GM18526 (cell line): Measurements from ENCODE around the gene SLC7A8.

Source experiments
- POLR2A ChIP-seq: IDR thresholded peaks from 3 replicates; pipeline ENCODE4 v1.6.1; 2011; ENCODE audit not compliant: insufficient read length; ENCODE audit errors: extremely low read depth

The SLC7A8 gene

DNA sequence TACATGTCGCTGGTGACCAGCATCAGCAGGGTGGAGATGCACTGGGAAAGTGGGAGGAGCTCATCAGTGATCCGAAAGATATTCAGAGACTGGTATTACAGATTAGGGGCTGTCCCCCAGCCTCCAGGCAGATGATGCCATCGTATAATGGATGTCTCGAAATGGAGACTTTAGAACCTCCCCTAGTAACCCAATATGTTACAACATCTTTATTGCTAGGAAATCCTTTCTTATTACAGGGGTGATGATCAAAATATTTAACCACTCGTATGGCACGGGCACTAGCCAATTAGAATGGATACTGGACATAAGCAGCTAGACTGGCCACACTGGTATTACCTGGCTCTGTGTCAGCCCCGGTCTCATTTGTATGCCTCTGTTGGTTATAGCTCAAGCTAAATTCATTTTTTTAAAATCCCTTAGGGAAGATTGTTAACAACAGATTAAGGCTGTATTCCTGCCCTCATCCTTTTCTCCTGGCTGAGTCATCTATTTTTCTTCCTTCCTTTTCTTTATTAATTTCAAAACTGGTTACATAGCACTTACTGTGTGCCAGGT lies 53.6 kb downstream of the SLC7A8 start:
- no peak for TF ChIP-seq POLR2A

GRCh38 chr14:23128969-23129758 lies 54.3 kb downstream of the SLC7A8 start:
- no peak for TF ChIP-seq POLR2A

- no peak for TF ChIP-seq POLR2A
Measured at GRCh38 chr14:23127861-23128260, 55.6 kb downstream of the SLC7A8 start.

GRCh38 chr14:23126548-23127278 lies 56.7 kb downstream of the SLC7A8 start:
- TF ChIP-seq POLR2A = no peak

DNA sequence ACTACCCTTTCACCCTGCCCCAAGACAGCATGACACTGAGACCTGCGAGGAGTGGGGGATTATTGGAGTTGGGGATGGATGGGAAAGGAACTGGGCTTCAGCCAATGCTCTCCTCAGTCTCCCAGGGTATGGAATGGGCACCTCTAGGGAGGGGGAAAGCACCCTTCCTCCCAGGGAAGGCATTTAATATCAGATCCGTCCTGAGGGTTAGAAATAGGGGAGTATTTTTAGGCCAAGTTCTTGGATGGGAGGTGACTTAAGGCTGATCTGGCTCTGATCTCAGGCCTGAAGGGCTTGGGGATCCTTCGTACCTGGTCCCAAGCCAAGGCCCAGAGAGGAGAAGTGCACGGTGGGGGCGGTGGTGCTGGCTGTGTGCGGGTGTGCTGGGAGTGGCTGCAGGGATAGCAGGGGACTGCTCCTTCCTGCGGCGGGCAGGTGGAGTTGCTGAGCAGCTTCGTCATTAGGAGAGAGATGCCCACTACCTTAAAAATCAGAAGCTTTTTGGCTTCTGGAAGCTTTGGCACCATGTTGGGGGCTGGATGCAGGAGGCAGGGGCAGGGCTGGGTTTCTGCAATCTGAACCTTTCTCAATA lies 57.4 kb downstream of the SLC7A8 start:
- TF ChIP-seq POLR2A = no peak

GRCh38 chr14:23125011-23125410 lies 58.4 kb downstream of the SLC7A8 start:
- no peak for TF ChIP-seq POLR2A

- TF ChIP-seq POLR2A = no peak
Measured at GRCh38 chr14:23124337-23124954, 59.0 kb downstream of the SLC7A8 start.

DNA sequence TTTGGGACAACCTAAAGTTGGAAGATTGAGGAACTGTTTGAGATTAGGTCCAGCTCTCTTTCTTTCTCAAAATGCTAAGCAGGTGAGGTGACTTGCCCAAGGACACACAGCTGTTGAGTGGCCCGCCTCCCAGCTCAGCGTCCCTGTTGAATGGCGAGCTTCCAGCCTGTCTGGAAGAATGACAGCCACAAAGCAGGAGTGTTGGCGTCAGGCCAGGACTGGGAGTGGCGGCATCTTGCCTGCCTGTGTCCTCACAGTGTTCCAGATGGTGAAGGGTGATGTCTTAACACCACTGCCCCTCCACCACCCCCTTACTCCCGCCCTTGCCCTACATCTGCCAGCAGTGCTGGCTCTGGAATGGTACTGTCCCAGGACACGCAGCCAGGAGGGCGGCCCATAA lies 60.0 kb downstream of the SLC7A8 start:
- no peak for TF ChIP-seq POLR2A

GRCh38 chr14:23122086-23122485 lies 61.4 kb downstream of the SLC7A8 start:
- no peak for TF ChIP-seq POLR2A

GRCh38 chr14:23121361-23121771 lies 62.1 kb downstream of the SLC7A8 start:
- no peak for TF ChIP-seq POLR2A

DNA sequence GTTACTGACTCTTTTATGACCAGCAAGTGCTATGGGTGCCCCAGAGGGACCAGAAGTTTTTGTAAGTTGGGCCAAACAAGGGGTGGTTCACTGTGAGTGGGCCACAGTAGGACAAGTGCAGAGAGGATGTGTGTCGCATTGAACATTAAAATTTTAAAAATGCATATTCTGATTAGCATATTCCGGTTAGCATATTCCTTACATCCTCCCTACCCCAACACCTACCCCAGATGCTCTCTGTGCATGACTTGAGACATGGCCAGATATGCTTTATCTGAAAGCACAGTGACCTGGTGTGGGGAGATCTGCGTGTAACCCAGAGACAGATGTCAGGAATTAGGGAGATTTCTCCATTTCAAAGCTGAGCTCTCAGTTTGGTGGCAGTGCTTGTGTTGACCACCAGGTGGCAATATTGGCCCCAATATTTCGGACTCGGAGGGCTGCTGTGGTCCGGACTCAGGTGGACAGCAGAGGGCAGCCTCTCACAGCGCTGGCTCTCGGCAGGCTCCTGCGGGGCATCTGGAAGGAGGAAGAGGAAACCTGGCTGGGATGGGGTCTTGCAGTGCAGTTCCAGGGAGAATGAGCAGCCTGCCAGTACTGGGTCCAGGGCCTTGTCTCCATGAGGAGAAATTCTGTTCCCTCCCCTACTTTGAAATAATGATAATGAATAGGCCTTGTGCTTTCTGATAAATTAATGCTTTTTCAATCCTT lies 62.8 kb downstream of the SLC7A8 start:
- no peak for TF ChIP-seq POLR2A

- no peak for TF ChIP-seq POLR2A
Measured at GRCh38 chr14:23119363-23120327, 63.8 kb downstream of the SLC7A8 start.

DNA sequence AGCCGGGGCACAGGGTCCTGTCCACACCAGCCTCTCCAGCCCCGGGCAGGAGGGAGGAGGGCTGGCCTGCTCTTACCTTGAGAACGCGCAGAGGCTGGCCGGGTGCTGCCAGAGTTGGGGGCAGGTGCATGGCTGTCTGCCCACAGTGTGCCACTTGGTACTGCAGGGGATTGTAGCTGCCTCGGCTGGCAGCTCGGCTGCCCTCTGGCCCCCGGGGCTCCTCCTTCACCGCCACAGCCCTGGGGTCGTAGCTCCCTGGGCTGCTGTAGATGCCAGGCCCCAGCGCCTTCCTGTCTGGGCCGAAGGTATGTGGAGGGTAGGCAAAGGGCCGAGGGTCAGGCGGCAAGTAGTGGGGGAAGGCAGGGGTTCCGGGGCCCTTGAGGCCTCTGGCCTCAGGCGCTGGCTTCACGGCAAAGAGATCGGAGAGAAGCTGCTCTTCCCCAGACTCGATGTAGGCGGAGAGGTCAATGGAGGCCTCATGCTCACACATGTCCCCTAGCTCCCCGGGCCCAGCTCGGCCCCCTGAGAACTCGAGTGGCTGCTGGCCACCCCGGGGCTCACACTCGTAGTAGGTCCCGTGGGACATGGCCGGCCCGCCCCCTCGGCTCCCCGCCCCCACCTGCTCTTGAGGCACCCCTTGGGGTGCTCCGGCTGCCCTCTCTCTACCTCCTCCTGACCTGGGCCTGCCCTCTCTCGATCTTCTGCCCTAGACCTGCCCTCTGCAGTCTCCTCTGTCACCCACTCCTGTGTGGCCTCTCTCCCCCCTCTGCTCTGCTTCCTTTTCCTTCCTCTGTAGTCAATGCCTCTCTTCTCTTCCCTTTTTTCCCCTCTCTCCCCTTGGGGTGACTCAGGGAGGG lies 64.7 kb downstream of the SLC7A8 start, which contains the start of gene CEBPE:
CEBPE (minus strand) TSS at position 750 of the 857 bp plus-strand sequence; CDS start at position 586, 164 bp downstream.
- TF ChIP-seq POLR2A = no peak
